ENCODE data around the gene C17orf78.
"Not testable (repeated sequence)": the region's sequence is repeated elsewhere in the genome, so short reads cannot be mapped to it uniquely, and the experiment has no call there.

C17orf78 gene

DNA sequence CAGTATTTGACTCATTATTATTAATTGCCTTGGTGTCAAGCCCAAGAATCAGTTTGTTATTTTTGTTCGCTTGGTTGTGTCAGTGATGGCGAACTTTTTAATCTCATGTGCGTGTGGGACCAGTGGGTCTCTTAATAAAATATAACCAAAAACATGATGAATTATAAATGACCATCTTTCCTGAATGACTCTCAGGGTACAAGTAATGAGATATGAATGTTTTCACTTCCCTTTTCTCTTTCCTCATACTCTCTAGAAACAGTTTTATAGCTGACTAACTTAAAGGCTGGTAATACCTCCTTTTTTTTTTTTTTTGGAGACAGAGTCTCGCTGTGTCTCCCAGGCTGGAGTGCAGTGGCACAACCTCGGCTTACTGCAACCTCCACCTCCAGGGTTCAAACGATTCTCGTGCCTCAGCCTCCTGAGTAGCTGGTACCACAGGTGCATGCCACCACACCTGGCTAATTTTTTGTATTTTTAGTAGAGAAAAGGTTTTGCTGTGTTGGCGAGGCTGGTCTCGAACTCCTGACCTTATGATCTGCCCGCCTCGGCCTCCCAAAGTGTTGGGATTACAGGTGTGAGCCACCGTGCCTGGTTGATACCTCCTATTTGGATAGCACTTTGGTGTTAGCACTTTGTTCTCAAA, 65.7 kb downstream of the C17orf78 start:
- not testable (repeated sequence) for DNase-seq
